NB4 (cell line): ENCODE data around the gene DNPH1.

Source experiments
- MYC ChIP-seq: IDR thresholded peaks from 2 replicates; pipeline ENCODE4 v1.6.1; 2011; ENCODE audit warnings: low read depth, low read length
- POLR2A ChIP-seq: IDR thresholded peaks from 2 replicates; pipeline ENCODE4 v1.6.1; 2011; ENCODE audit warnings: mild to moderate bottlenecking; ENCODE audit not compliant: insufficient read length; ENCODE audit errors: extremely low read depth
- TF ChIP-seq, protein P1 (sequence below): IDR thresholded peaks from one replicate; pipeline ENCODE4 v1.5.1; 2012; ENCODE audit warnings: low read depth, low read length
- TF ChIP-seq, protein P2 (sequence below): IDR thresholded peaks from 2 replicates; pipeline ENCODE4 v1.6.1; 2011; ENCODE audit warnings: low read depth, low read length

- TF ChIP-seq, protein P1, sequence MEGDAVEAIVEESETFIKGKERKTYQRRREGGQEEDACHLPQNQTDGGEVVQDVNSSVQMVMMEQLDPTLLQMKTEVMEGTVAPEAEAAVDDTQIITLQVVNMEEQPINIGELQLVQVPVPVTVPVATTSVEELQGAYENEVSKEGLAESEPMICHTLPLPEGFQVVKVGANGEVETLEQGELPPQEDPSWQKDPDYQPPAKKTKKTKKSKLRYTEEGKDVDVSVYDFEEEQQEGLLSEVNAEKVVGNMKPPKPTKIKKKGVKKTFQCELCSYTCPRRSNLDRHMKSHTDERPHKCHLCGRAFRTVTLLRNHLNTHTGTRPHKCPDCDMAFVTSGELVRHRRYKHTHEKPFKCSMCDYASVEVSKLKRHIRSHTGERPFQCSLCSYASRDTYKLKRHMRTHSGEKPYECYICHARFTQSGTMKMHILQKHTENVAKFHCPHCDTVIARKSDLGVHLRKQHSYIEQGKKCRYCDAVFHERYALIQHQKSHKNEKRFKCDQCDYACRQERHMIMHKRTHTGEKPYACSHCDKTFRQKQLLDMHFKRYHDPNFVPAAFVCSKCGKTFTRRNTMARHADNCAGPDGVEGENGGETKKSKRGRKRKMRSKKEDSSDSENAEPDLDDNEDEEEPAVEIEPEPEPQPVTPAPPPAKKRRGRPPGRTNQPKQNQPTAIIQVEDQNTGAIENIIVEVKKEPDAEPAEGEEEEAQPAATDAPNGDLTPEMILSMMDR = no peak
- TF ChIP-seq POLR2A (no peak), MYC (no peak)
- TF ChIP-seq, protein P2, sequence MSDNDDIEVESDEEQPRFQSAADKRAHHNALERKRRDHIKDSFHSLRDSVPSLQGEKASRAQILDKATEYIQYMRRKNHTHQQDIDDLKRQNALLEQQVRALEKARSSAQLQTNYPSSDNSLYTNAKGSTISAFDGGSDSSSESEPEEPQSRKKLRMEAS = no peak
These were observed 10.2 kb downstream of the DNPH1 start for GRCh38 chr6:43219119-43219518.
